GM12864 (cell line): ENCODE measurements around the gene CDC42EP2.

Experiments used
- DNase-seq: peaks from one replicate; pipeline ENCODE4 v3.0.0-alpha.2; 2011; ENCODE audit warnings: low read depth
- H3K4me3 ChIP-seq: 2 replicates; pipeline ENCODE4 v1.5.1; 2011; ENCODE audit warnings: mild to moderate bottlenecking, low read depth, low read length, control low read depth
- TF ChIP-seq, protein P1 (sequence below): IDR thresholded peaks from 2 replicates; pipeline ENCODE4 v1.5.1; 2011; ENCODE audit warnings: low read depth, mild to moderate bottlenecking, moderate library complexity, low read length, control low read depth, inconsistent platforms; ENCODE audit errors: missing control alignments

The CDC42EP2 gene

DNA sequence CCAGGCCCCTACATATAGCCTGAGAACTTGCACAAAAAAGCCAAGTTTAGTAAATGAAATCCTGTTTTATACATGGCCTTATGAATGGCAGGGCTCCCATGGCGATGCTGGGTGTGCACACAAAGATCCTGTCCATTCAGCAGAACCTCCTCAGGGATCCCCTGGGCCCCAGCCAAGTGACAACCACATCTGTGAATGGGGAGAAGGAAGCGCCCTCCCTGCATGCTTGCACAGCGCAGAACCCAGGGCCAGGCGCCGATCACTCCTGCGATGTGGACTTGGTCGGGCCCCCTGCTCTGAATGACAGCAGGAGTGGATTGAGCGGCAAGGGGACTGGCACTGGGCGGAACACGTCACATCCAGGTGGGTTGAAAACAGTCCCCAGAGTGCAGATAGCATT, 4.5 kb upstream of the CDC42EP2 start:
- TF ChIP-seq, protein P1, sequence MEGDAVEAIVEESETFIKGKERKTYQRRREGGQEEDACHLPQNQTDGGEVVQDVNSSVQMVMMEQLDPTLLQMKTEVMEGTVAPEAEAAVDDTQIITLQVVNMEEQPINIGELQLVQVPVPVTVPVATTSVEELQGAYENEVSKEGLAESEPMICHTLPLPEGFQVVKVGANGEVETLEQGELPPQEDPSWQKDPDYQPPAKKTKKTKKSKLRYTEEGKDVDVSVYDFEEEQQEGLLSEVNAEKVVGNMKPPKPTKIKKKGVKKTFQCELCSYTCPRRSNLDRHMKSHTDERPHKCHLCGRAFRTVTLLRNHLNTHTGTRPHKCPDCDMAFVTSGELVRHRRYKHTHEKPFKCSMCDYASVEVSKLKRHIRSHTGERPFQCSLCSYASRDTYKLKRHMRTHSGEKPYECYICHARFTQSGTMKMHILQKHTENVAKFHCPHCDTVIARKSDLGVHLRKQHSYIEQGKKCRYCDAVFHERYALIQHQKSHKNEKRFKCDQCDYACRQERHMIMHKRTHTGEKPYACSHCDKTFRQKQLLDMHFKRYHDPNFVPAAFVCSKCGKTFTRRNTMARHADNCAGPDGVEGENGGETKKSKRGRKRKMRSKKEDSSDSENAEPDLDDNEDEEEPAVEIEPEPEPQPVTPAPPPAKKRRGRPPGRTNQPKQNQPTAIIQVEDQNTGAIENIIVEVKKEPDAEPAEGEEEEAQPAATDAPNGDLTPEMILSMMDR, result no peak
- no peak overlapping the region for H3K4me3 ChIP-seq
- DNase-seq, result no peak

DNA sequence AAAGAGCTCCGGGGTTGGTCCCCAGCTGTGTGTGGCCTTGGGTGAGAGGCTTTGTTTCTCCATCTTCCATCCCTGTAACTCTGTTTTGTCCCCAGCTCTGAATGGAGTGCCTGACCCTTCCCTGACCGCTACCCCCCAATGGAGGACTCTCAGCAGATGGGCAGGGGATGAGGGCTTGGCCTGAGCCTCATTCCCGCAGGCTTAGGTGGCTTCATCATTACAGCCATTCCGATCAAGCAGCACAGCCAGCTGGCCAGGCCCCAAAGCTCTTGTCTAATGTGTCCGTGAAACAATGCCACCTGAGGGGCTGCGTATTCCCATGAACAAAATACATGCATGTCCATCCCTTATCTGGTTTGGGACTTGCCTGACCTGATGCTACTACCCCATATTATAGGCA, 3.9 kb upstream of the CDC42EP2 start:
- TF ChIP-seq, protein P1, result no peak
- no peak overlapping the region for H3K4me3 ChIP-seq
- DNase-seq, result no peak

DNA sequence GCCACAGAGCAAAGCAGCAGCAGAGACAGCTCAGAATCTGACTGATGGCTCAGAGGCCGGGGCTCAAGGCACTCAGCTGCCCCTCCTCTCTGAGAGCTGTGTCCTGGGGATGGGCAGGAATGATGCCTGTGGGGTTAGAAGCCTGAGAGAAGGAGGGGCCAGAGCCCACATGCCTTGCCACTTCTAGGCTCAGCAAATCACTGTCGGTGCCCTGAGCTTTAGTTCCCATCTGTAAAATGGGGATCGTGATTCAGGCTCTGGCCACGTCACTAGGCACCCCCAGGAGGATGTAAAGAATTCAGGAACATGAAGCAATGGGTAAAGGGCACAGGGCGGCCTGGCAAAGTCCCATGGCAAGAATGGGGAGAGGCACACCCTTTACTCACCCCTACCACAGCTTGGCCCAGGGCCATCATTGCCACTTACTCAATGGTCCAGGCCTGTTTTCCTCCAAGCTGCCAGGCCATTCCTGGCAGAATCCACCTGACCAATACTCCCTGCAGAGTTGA, 3.4 kb upstream of the CDC42EP2 start:
- no peak overlapping the region for H3K4me3 ChIP-seq

DNA sequence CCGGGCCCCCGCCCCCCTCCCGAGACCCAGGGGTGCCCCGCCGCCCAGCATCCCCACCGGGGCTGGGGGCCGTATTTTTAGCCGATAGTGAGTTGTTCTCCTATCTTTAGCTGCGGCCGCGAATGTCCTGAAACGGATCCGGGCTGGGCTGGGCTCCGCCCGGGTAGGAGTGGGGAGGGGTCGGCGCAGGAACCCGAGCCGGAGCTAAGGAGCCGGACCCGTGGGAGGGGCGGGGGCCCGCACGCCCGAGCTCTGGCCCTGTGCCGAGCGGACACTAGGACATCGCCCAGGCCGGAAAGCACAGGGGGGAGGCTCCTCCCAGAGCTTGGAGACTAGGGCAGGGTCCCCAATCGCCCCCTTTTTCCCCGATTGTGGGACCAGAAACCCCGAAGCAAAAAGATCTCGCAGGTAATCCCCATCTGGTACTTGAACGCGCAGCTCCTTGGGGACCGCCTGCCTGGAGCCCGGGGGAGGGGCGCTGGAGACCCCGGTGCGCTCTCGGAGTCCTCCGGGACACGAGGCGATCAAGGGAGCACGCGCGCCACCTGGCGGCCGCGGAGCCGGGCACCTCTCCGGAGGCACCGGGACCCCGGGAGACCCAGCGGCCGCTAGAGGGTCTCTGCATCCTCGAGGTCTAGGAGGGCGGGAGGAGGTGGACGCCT, 669 bp downstream of the CDC42EP2 start:
- peak overlapping the region; percentile 48 for H3K4me3 ChIP-seq
- no peak for DNase-seq
- TF ChIP-seq, protein P1, result peak; percentile 92

More for the DNA sequence above, 3.4 kb upstream of the CDC42EP2 start:
- TF ChIP-seq, protein P1, result no peak
- no peak for DNase-seq

DNA sequence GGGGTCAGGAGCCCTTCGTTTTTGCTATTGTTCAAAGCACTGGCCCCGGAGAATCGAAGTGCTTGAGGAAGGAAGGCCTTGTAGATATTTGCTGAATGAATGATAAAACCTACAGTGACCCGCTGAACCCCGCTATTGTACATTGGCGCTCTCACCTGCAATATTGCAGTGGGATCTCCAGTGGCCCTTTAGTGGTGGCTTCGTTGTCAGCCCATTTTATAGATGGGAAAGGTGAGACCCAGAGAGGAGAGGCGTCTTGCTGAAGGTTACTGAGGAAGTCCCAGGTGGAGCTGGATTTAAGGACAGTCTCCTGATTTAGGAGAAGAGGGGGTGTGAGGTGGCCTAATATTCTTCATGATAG, 1.2 kb downstream of the CDC42EP2 start:
- TF ChIP-seq, protein P1, result no peak
- DNase-seq, result no peak
- no peak overlapping the region; the same call in 1 of the 2 replicates for H3K4me3 ChIP-seq

DNA sequence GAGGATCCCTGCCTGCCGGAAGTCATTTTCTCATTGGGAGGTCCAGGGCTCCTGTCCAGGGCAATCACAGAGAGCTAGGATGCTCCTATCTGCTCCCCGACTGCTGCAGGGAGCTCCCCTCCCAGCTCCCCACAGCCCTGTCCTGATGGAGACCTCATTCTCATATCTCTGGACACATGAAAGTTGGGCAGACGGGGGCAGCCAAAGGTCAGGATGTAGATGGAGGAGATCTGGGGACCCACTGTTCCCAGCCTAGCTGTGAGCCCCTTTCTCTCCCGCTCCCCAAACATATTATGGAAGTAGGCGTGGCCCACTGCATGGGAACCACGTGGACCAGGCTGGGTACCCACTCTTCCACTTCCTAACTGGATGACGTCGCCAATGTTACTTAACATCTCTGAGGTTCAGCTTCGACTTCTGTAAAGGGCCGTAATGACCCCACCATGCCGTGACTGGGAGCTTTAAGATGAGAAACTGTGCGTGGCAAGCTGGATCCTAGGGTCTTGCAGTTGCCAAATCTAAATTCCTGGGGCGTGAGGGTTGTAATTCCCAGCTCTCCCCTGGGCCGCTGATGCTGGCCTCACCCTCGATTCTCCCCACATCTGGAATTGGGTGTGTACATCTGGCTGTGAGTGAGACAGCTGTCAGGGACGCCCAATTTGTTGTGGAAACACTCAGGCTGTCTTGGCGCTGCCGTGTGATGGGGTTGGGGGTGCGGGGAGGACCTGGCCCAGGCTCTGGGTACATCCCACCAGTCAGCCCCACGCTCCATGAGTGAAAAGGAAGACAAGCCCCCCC, 1.8 kb downstream of the CDC42EP2 start:
- TF ChIP-seq, protein P1, result no peak
- DNase-seq, result no peak
- H3K4me3 ChIP-seq, result no peak overlapping the region
